Medulla oblongata (tissue), 1 donor: ENCODE results near the gene SPATA9.

Experiments used
- DNase-seq: peaks from one replicate; pipeline ENCODE4 v3.0.0-alpha.2; 2015; ENCODE audit errors: extremely low spot score

SPATA9 gene

GRCh38 chr5:95684361-95684760, 1.6 kb upstream of the SPATA9 start:
- DNase-seq: no peak

GRCh38 chr5:95673081-95673480, 9.7 kb downstream of the SPATA9 start:
- no peak for DNase-seq

GRCh38 chr5:95672641-95673040, 10.2 kb downstream of the SPATA9 start:
- DNase-seq: no peak

GRCh38 chr5:95671826-95672225, 11.0 kb downstream of the SPATA9 start:
- DNase-seq: no peak

GRCh38 chr5:95670568-95670967, 12.2 kb downstream of the SPATA9 start:
- no peak for DNase-seq

GRCh38 chr5:95669985-95670384, 12.8 kb downstream of the SPATA9 start:
- no peak for DNase-seq

GRCh38 chr5:95669540-95669939, 13.3 kb downstream of the SPATA9 start:
- peak; percentile 46 for DNase-seq

- no peak for DNase-seq
Measured at GRCh38 chr5:95668728-95669127, 14.1 kb downstream of the SPATA9 start.

GRCh38 chr5:95668216-95668615, 14.6 kb downstream of the SPATA9 start:
- no peak for DNase-seq

- DNase-seq: no peak
Measured at GRCh38 chr5:95667678-95668077, 15.1 kb downstream of the SPATA9 start.

- no peak for DNase-seq
Measured at GRCh38 chr5:95667061-95667618, 15.7 kb downstream of the SPATA9 start.

- DNase-seq: peak; percentile 82
Measured at GRCh38 chr5:95664204-95664786, 18.5 kb downstream of the SPATA9 start.

GRCh38 chr5:95662946-95663345, 19.8 kb downstream of the SPATA9 start:
- no peak for DNase-seq

- no peak for DNase-seq
Measured at GRCh38 chr5:95660060-95660459, 22.7 kb downstream of the SPATA9 start.

- no peak for DNase-seq
Measured at GRCh38 chr5:95655575-95655974, 27.2 kb downstream of the SPATA9 start.

- DNase-seq: no peak
Measured at GRCh38 chr5:95654196-95654595, 28.6 kb downstream of the SPATA9 start.

- no peak for DNase-seq
Measured at GRCh38 chr5:95652849-95653248, 29.9 kb downstream of the SPATA9 start.

GRCh38 chr5:95649842-95650620, 32.8 kb downstream of the SPATA9 start:
- DNase-seq: no peak

- DNase-seq: no peak
Measured at GRCh38 chr5:95649274-95649673, 33.5 kb downstream of the SPATA9 start.

- DNase-seq: peak; percentile 18
Measured at GRCh38 chr5:95647886-95648860, 34.6 kb downstream of the SPATA9 start.

GRCh38 chr5:95646569-95647431, 36.0 kb downstream of the SPATA9 start, which contains the start of gene RFESD:
TSS of gene RFESD (plus strand) at chr5:95646777. CDS start at chr5:95652272, 5,495 bp downstream.
- DNase-seq: peak; percentile 97
